Activated naive CD4-positive, alpha-beta T cell treated with anti-CD3 and anti-CD28 coated beads, Interleukin-2, amount 50 U/mL, for 24 hours (primary cell): ENCODE data around the gene HCFC1R1.

Source experiments
- H3K27ac Mint-ChIP-seq: one replicate; pipeline ENCODE4 v1.8.0; 2021; ENCODE audit warnings: mild to moderate bottlenecking, mixed read lengths
- H3K27me3 Mint-ChIP-seq: one replicate; pipeline ENCODE4 v1.8.0; 2021; ENCODE audit warnings: mixed read lengths
- H3K36me3 Mint-ChIP-seq: one replicate; pipeline ENCODE4 v1.8.0; 2021; ENCODE audit warnings: mixed read lengths
- H3K4me1 Mint-ChIP-seq: one replicate; pipeline ENCODE4 v1.8.0; 2021; ENCODE audit warnings: mixed read lengths
- H3K4me3 Mint-ChIP-seq: one replicate; pipeline ENCODE4 v1.8.0; 2021; ENCODE audit warnings: mild to moderate bottlenecking, mixed read lengths
- H3K9me3 Mint-ChIP-seq: one replicate; pipeline ENCODE4 v1.8.0; 2021; ENCODE audit warnings: mixed read lengths

HCFC1R1 gene

DNA sequence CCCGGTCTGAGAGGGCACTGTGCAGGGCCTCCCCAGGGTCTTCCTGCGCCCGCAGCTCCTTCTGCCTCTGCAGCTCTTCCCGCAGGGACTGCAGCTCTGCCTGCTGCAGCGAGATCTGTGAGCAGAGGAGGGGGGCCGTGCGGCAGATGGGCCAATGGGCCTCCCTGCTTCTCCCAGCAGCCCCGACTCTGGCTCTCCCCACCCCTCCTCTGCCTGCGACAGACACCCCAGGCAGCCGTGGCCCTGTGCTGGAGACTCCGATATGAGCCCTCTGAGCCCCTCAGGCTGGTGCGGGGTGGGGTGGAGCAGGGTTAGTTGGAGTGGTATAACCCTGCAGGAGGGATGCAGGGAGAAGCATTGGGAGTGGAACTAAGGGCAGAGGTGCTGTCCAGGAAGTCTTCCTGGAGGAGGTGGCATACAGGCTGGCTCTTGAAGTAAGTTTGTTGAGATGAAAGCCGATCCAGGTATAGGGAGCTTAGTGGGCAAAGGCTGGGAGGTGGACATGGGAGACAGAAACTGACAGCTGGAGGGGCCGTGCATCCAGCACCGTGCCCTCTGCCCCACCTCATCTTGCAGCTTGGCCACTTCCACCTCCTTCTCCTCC lies 5.1 kb upstream of the HCFC1R1 start:
- Mint-ChIP-seq H3K27ac (peak overlapping the region; percentile 46), H3K36me3 (peaks cover 3% of the 10 kb centered on the region), H3K4me3 (peak overlapping the region; percentile 58), H3K27me3 (peaks cover 26% of the 10 kb centered on the region), H3K4me1 (peaks cover 24% of the 10 kb centered on the region), H3K9me3 (no peaks in the 10 kb centered on the region)

DNA sequence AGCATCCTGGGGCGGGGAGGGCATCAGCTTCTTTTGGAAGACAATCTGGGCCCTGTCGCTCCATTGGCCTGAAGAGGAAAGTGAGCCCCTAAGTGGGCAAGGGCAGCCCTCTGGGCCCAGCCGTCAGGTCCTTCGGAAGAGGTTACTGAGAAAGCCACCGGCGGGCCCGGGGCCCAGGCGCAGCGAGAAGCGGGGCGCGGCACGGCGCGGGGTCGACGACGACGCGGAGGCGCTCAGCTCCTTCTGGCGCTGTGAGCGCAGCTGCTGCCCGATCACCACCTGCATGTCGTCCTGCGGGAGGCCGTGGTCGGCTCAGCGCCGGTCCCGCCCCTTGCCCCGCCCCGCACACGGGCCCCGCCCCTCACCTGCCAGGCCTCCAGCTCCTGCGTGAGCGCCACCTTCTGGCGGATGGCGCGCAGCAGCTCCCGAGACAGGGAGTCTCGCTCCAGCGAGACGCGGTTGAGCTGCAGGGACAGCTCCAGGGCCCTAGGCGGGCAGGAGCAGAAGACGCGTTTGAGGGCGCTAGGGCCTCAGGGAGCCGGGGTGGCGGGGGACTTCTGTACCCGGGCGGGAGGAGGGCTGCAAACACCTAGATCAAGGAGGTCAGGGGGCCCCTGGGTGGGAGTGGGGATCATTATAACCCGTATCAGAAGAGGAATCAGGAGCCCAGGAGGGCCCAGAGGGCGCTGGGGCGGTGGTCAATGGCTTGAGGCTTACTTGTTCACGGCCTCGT lies 4.4 kb upstream of the HCFC1R1 start:
- H3K9me3 Mint-ChIP-seq, result no peaks in the 10 kb centered on the region
- H3K27ac Mint-ChIP-seq, result no peak overlapping the region
- H3K4me1 Mint-ChIP-seq, result peaks cover 27% of the 10 kb centered on the region
- peaks cover 21% of the 10 kb centered on the region for H3K27me3 Mint-ChIP-seq
- H3K4me3 Mint-ChIP-seq, result peak overlapping the region; percentile 65
- H3K36me3 Mint-ChIP-seq, result peaks cover 3% of the 10 kb centered on the region

DNA sequence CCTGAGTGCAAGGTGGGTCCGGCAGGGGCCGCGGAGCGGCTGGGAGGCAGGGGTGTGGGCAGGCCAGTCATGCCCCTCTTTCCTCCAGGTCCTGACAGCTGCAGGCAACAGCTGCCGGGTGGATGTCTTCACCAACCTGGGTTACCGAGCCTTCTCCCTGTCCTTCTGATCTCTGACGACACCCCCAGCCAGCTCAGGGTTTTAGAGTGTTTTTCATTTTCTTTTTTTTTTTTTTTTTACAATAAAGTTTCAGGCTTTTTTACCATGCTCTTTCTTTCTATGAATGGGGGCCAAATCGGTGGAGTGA lies 3.7 kb upstream of the HCFC1R1 start:
- Mint-ChIP-seq H3K27me3 (peaks cover 15% of the 10 kb centered on the region), H3K4me1 (peaks cover 34% of the 10 kb centered on the region), H3K4me3 (no peak overlapping the region), H3K27ac (no peak overlapping the region), H3K36me3 (peaks cover 3% of the 10 kb centered on the region), H3K9me3 (no peaks in the 10 kb centered on the region)

DNA sequence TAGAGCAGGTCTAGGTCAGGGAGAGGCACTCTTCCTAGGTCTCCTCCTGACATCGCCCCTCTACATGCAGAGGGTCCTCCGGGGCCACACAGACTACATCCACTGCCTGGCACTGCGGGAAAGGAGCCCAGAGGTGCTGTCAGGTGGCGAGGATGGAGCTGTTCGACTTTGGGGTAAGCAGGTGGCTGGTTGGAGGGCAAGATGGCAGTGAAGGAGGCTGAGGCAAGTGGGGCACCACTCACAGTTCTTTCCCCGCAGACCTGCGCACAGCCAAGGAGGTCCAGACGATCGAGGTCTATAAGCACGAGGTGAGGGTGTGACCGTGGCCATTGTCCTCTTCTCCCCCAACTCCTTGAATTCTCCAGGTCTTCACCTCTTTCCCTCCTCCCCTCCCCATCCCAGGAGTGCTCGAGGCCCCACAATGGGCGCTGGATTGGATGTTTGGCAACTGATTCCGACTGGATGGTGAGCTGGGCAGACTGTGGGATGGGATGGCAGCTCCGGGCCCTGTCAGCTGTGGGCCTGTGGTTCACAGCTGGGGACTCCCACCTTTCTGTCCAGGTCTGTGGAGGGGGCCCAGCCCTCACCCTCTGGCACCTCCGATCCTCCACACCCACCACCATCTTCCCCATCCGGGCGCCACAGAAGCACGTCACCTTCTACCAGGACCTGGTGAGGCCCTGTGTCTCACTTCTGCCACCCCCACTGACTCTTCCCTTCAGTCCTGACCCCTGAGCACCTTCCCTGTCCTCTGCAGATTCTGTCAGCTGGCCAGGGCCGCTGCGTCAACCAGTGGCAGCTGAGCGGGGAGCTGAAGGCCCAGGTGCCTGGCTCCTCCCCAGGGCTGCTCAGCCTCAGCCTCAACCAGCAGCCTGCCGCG lies 3.1 kb upstream of the HCFC1R1 start:
- peaks cover 40% of the 10 kb centered on the region for H3K4me1 Mint-ChIP-seq
- H3K27ac Mint-ChIP-seq, result no peak overlapping the region
- H3K4me3 Mint-ChIP-seq, result no peak overlapping the region
- peaks cover 3% of the 10 kb centered on the region for H3K36me3 Mint-ChIP-seq
- peaks cover 12% of the 10 kb centered on the region for H3K27me3 Mint-ChIP-seq
- no peaks in the 10 kb centered on the region for H3K9me3 Mint-ChIP-seq

DNA sequence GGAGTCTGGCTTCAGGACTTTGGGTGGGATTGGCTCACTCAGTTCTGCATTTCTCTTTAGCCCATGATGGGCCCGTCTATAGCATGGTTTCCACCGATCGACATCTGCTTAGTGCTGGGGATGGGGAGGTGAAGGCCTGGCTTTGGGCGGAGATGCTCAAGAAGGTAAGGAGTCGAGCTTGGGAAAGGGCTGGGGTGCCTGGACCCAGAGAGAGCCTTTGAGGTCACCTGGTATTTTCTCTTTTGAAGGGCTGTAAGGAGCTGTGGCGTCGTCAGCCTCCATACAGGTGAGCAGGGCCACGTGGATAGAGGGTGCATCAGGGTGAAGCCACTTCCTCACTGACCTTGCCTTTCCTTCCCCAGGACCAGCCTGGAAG lies 2.2 kb upstream of the HCFC1R1 start:
- no peak overlapping the region for H3K4me3 Mint-ChIP-seq
- H3K36me3 Mint-ChIP-seq, result peaks cover 3% of the 10 kb centered on the region
- H3K27me3 Mint-ChIP-seq, result peaks cover 9% of the 10 kb centered on the region
- no peaks in the 10 kb centered on the region for H3K9me3 Mint-ChIP-seq
- H3K27ac Mint-ChIP-seq, result no peak overlapping the region
- peaks cover 48% of the 10 kb centered on the region for H3K4me1 Mint-ChIP-seq

DNA sequence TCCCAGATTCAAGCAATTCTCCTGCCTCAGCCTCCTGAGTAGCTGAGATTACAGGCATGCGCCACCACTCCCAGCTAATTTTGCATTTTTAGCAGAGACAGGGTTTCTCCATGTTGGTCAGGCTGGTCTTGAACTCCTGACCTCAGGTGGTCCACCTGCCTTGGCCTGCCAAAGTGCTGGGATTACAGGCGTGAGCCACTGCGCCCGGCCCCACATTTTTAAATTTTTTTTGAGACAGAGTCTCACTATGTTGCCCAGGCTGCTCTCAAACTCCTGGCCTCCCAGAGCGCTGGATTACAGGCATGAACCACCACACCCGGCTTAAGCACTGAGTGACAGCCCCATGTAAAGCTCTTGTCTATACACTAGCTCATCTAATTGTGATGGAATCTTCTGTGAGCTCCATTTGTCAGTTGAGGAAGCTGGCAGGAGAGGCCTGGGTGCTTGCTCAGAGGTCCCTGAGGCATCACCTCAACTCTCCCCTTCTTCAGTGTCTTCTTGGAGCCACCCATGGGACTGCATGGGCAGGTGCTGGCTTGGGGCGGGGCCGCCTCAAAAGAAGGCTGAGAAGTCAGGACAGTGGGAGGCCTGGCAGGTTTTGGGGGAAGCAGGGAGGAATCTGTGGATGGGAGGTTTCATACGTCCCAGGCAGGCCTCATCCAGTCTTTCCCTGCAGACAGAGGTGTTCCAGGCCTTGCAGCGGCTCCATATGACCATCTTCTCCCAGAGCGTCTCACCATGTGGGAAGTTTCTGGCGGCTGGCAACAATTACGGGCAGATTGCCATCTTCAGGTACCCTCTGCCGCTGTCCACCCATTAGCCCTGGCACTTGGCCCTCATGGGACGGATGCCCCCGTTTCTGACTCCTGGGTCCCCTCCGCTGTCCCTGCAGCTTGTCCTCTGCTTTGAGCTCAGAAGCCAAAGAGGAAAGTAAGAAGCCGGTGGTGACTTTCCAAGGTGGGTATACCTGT lies 1.6 kb upstream of the HCFC1R1 start:
- Mint-ChIP-seq H3K4me1 (peaks cover 51% of the 10 kb centered on the region), H3K36me3 (peaks cover 3% of the 10 kb centered on the region), H3K27me3 (peaks cover 9% of the 10 kb centered on the region), H3K9me3 (no peaks in the 10 kb centered on the region), H3K4me3 (peak overlapping the region; percentile 55), H3K27ac (no peak overlapping the region)

DNA sequence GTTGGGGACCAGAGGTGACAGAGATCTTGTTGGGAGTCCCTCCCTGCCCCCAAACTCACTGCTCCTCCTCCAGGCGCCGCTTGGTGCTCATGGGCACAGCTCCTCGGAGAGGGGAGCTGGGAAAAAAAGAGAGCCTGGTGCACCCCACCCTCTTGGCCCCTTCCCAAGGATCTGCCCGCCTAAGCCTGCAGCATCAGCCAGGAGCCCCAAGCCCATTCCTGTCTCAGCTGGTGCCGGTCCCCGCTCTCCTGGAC lies 400 bp downstream of the HCFC1R1 start:
- Mint-ChIP-seq H3K4me3 (peak overlapping the region; percentile 97), H3K36me3 (peaks cover 3% of the 10 kb centered on the region), H3K27ac (peak overlapping the region; percentile 98), H3K27me3 (no peaks in the 10 kb centered on the region), H3K4me1 (peaks cover 47% of the 10 kb centered on the region), H3K9me3 (no peaks in the 10 kb centered on the region)

DNA sequence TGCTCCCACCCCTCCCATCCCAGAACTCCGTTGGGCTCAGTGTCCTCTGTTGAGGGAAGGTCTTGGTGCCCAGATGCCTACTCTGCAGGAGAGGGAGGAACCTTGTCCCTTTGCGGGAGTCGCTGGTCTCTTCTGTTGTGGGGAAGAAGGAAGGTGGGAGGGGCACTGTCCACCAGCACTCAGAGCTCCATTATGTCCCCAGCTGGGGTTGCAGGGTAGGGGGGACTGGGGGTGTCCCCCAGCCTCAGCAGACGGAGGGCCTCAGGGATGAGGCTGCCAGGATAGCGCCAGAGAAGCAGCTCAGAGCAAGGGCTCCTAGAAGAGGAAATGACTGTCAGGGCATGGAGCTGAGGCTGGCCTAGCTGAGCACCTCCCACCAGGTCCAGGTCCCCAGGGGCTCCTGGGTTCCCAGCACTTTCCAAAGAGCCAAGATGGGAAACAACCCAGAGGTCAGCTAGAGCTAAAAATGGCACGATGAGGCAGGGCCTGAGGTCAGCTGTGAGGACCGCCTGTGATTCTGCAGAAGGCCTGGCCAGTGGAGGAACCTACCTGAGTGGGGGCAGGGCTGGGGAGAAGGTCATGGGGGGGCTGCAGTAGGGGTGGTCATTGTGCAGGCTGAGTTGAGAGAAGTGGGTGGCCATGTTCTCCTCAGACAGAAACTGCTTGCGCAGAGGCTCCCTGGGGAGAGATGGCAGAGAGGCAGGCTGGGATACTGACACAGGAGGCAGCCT lies 893 bp downstream of the HCFC1R1 start:
- peak overlapping the region; percentile 93 for H3K27ac Mint-ChIP-seq
- peak overlapping the region; percentile 97 for H3K4me3 Mint-ChIP-seq
- no peaks in the 10 kb centered on the region for H3K9me3 Mint-ChIP-seq
- no peaks in the 10 kb centered on the region for H3K27me3 Mint-ChIP-seq
- peaks cover 3% of the 10 kb centered on the region for H3K36me3 Mint-ChIP-seq
- peaks cover 47% of the 10 kb centered on the region for H3K4me1 Mint-ChIP-seq

DNA sequence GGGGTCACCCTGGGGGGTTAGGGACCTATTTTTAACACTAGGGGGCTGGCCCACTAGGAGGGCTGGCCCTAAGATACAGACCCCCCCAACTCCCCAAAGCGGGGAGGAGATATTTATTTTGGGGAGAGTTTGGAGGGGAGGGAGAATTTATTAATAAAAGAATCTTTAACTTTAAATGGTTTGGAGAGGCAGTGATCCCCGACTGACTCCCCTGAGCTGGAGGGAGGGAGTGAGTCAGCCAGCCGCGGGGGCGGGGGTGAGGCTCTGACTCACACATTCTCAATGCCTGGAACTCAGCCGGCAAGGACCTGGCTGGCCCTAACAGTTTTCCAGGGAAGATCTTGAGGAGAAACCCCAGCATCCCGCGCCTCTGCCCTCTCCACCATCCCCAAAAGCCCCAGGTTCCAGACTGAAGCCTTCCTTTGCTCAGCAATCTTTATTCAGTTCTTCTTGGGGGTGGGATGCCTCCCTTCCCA lies 1.5 kb downstream of the HCFC1R1 start:
- H3K4me3 Mint-ChIP-seq, result peak overlapping the region; percentile 97
- peaks cover 47% of the 10 kb centered on the region for H3K4me1 Mint-ChIP-seq
- H3K9me3 Mint-ChIP-seq, result no peaks in the 10 kb centered on the region
- no peaks in the 10 kb centered on the region for H3K27me3 Mint-ChIP-seq
- H3K27ac Mint-ChIP-seq, result peak overlapping the region; percentile 93
- peaks cover 3% of the 10 kb centered on the region for H3K36me3 Mint-ChIP-seq

DNA sequence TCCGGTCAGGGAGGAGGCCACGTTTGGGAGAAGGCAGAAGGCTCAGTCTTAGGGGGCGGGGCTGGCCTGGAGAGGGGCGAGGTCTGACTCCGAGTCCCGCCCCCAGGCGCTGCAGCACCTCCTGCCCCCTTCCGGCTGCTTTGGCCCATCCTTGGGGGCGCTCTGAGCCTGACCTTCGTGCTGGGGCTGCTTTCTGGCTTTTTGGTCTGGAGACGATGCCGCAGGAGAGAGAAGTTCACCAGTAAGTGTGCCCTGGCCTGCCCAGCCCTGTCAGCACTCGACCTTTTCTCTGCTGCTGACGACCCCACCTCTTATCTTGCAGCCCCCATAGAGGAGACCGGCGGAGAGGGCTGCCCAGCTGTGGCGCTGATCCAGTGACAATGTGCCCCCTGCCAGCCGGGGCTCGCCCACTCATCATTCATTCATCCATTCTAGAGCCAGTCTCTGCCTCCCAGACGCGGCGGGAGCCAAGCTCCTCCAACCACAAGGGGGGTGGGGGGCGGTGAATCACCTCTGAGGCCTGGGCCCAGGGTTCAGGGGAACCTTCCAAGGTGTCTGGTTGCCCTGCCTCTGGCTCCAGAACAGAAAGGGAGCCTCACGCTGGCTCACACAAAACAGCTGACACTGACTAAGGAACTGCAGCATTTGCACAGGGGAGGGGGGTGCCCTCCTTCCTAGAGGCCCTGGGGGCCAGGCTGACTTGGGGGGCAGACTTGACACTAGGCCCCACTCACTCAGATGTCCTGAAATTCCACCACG lies 2.1 kb downstream of the HCFC1R1 start:
- Mint-ChIP-seq H3K36me3 (peaks cover 3% of the 10 kb centered on the region), H3K4me3 (peak overlapping the region; percentile 97), H3K9me3 (no peaks in the 10 kb centered on the region), H3K4me1 (peaks cover 47% of the 10 kb centered on the region), H3K27ac (peak overlapping the region; percentile 93), H3K27me3 (no peaks in the 10 kb centered on the region)

DNA sequence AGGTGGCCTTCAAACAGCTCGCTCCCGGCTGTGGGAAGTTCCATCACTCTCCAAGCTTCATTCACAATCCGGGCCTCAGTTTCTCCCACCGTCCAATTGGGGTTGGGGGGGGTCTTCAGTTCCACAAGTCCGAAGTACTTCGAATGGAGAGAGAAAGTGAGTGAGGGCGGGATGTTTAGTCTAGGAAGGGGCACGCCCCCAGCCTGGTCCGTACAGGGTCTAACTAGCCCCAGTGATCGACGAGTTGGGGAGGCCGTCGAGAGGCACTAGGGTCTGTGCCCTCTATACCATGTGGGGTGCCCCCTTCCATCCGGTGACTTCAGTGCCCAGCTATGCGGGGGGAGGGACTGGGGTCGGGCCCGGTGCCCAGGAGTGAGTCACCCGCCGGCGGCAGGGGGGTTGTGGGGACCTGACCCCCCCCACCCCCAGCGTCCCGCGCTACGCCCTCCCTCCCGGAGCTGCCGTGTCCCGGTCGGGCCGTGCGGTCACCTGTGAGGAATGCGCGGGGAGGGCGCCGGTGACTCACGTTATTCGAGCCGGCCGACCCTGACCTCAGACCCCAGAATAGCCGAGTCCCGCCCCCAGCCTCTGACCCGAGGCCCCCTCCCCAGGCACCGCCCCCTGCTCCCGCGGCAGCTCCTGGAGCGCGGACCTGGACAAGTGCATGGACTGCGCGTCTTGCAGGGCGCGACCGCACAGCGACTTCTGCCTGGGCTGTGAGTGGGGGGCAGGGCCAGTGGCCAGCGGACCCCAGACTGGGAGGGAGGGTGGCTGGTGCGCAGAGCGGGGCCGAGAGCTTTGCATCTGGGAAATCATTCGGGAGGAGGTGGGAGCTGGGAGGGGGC lies 2.9 kb downstream of the HCFC1R1 start:
- Mint-ChIP-seq H3K4me1 (peaks cover 47% of the 10 kb centered on the region), H3K36me3 (peaks cover 3% of the 10 kb centered on the region), H3K4me3 (peak overlapping the region; percentile 97), H3K27ac (peak overlapping the region; percentile 93), H3K9me3 (no peaks in the 10 kb centered on the region), H3K27me3 (peaks cover 2% of the 10 kb centered on the region)

DNA sequence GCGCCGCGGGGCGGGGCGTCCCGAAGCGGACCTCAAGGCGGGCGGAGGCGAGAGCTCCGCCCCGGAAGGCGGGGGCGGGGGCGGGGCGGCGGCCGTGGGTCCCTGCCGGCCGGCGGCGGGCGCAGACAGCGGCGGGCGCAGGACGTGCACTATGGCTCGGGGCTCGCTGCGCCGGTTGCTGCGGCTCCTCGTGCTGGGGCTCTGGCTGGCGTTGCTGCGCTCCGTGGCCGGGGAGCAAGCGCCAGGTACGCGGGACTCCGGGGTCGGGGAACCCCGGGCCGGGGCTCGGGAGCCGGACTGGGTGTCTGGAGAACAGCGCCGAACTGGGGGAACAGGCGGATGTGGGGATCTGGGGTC lies 3.5 kb downstream of the HCFC1R1 start, which contains the start of gene TNFRSF12A:
Gene TNFRSF12A (plus strand): TSS at position 122 of the 357 bp plus-strand sequence. CDS start 30 bp downstream, at position 152.
- Mint-ChIP-seq H3K27me3 (peaks cover 2% of the 10 kb centered on the region), H3K4me3 (peak within 1 kb of the TSS; percentile 97), H3K4me1 (peaks cover 45% of the 10 kb centered on the region), H3K9me3 (no peaks in the 10 kb centered on the region), H3K27ac (peak within 1 kb of the TSS; percentile 93), H3K36me3 (peaks cover 3% of the 10 kb centered on the region)

DNA sequence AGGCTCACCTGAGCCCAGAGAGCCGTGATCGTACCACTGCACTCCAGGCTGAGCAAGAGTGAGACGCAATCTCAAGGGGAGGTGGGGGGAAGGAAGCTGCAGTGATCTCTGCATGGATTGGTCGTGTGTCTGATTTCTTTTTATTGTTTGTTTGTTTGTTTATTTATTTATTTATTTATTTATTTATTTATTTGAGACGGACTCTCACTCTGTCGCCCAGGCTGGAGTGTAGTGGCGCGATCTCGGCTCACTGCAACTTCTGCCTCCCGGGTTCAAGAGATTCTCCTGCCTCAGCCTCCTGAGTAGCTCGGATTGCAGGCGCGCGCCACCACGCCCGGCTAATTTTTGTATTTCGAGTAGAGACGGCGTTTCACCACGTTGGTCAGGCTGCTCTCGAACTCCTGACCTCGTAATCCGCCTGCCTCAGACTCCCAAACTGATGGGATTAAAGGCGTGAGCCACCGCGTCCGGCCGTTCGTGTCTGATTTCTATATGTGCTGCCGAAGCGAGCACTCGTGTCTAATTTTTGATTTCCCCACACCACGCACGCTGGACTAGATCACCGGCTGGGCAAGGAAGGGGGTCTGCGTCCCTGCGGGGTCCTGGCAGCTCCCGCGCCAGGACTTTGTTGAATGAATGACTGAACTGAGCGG lies 4.0 kb downstream of the HCFC1R1 start:
- H3K4me3 Mint-ChIP-seq, result peak overlapping the region; percentile 91
- H3K36me3 Mint-ChIP-seq, result peaks cover 3% of the 10 kb centered on the region
- peaks cover 42% of the 10 kb centered on the region for H3K4me1 Mint-ChIP-seq
- H3K27ac Mint-ChIP-seq, result peak overlapping the region; percentile 77
- peaks cover 2% of the 10 kb centered on the region for H3K27me3 Mint-ChIP-seq
- H3K9me3 Mint-ChIP-seq, result no peaks in the 10 kb centered on the region
